ENCODE measurements around the gene SHANK2.

The SHANK2 gene

DNA sequence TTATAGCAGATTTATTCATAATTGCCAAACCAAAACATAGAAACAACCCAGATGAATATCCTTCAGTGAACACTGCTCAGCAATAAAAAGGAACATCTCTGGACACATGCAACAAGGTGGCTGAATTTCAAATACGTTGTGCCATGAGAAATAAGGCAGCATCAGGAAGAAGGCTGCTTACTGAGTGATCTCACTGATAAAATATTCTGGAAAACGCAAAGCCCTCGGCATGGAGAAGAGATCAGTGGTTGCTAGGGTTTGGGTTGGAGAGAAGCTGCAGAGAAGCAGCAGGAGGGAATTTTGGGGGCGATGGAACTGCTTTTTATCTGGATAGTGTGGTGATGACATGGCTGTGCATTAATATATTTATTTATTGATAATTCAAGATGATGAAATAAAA lies 11.0 kb upstream of the SHANK2 start:
- TF ChIP-seq FOXM1 (IDR thresholded peaks at IDR 0.05; ENCODE audit: borderline replicate concordance, low read depth) (no peak), ZBTB7A (IDR thresholded peaks at IDR 0.05; ENCODE audit: low read depth) (no peak), EP300 (IDR thresholded peaks at IDR 0.05; ENCODE audit: borderline replicate concordance) (no peak), TEAD4 (IDR thresholded peaks at IDR 0.05) (no peak), YY1 (IDR thresholded peaks at IDR 0.05; ENCODE audit: low read depth) (no peak), EGR1 (IDR thresholded peaks at IDR 0.05) (no peak), NFIC (IDR thresholded peaks at IDR 0.05) (no peak), CREB1 (IDR thresholded peaks at IDR 0.05; ENCODE audit: low read depth) (no peak), RAD21 (IDR thresholded peaks at IDR 0.05; ENCODE audit: low read depth) (no peak), CEBPB (IDR thresholded peaks at IDR 0.05) (no peak), TCF12 (IDR thresholded peaks at IDR 0.05; ENCODE audit: low read depth) (no peak), TAF1 (IDR thresholded peaks at IDR 0.05; ENCODE audit: low read depth) (no peak)
- TF ChIP-seq, protein P1, sequence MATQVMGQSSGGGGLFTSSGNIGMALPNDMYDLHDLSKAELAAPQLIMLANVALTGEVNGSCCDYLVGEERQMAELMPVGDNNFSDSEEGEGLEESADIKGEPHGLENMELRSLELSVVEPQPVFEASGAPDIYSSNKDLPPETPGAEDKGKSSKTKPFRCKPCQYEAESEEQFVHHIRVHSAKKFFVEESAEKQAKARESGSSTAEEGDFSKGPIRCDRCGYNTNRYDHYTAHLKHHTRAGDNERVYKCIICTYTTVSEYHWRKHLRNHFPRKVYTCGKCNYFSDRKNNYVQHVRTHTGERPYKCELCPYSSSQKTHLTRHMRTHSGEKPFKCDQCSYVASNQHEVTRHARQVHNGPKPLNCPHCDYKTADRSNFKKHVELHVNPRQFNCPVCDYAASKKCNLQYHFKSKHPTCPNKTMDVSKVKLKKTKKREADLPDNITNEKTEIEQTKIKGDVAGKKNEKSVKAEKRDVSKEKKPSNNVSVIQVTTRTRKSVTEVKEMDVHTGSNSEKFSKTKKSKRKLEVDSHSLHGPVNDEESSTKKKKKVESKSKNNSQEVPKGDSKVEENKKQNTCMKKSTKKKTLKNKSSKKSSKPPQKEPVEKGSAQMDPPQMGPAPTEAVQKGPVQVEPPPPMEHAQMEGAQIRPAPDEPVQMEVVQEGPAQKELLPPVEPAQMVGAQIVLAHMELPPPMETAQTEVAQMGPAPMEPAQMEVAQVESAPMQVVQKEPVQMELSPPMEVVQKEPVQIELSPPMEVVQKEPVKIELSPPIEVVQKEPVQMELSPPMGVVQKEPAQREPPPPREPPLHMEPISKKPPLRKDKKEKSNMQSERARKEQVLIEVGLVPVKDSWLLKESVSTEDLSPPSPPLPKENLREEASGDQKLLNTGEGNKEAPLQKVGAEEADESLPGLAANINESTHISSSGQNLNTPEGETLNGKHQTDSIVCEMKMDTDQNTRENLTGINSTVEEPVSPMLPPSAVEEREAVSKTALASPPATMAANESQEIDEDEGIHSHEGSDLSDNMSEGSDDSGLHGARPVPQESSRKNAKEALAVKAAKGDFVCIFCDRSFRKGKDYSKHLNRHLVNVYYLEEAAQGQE (IDR thresholded peaks at IDR 0.05; ENCODE audit: low read depth): no peak
- TF ChIP-seq, protein P2, sequence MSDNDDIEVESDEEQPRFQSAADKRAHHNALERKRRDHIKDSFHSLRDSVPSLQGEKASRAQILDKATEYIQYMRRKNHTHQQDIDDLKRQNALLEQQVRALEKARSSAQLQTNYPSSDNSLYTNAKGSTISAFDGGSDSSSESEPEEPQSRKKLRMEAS (IDR thresholded peaks at IDR 0.05): no peak
- TF ChIP-seq, protein P3, sequence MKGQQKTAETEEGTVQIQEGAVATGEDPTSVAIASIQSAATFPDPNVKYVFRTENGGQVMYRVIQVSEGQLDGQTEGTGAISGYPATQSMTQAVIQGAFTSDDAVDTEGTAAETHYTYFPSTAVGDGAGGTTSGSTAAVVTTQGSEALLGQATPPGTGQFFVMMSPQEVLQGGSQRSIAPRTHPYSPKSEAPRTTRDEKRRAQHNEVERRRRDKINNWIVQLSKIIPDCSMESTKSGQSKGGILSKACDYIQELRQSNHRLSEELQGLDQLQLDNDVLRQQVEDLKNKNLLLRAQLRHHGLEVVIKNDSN (IDR thresholded peaks at IDR 0.05): no peak

DNA sequence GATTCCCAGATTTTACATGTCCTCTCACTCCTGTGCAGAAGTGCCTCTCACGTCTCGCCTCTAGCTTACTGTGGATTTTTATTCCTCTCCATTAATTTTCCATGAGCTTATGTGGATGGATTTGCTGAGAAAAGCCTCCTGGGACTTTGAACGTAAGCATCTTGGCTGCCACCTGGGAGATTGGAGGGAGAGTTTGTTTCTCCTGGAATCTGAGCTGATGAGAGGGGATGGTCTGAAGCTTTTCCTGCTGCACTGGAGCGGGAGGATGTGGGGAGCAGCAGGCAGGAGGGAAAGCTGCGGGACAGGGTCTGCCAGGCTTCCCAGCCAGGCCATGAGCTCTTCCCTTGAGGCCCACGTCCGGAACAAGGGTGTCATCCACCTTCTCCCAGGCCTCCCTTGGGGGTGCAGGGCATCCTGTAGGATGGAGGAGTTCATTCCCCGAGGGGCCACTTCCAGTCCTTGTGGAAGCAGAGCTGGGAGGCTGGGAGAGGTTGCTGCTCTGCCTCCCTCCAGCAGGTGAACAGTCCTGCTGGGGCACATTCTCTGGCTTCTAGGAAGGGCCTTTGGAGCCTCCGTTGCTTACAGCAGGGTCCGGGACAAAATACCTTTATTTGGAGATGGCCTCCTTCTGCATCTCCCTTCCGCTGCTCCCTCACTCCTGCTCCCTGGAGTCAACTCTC lies 3.6 kb upstream of the SHANK2 start:
- no peak for TF ChIP-seq CEBPB (IDR thresholded peaks at IDR 0.05)

DNA sequence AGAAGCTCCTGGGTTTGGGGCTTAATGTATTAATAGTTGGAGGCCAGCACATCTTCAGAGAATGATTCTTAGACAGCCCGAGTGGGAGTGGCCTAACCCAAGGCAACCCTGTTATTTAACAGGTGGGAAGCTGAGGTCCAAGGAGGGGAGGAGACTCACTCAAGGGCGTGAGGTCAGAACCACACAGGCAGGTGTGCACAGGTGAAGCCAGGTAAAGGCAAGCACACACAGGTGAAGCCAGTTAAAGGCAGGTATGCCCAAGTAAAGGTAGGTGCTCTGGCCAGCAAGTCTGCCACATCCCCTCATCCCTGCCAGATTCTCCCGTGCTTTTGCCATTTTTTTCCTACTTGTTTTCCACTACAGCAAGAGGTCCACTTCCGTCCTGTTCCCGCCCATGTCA lies 2.9 kb upstream of the SHANK2 start:
- TF ChIP-seq CREB1 (IDR thresholded peaks at IDR 0.05; ENCODE audit: low read depth) (no peak), FOXM1 (IDR thresholded peaks at IDR 0.05; ENCODE audit: borderline replicate concordance, low read depth) (no peak), ZBTB7A (IDR thresholded peaks at IDR 0.05; ENCODE audit: low read depth) (no peak), TAF1 (IDR thresholded peaks at IDR 0.05; ENCODE audit: low read depth) (no peak), CEBPB (IDR thresholded peaks at IDR 0.05) (no peak)
- TF ChIP-seq, protein P2 (IDR thresholded peaks at IDR 0.05): no peak
- TF ChIP-seq, protein P1 (IDR thresholded peaks at IDR 0.05; ENCODE audit: low read depth): no peak

DNA sequence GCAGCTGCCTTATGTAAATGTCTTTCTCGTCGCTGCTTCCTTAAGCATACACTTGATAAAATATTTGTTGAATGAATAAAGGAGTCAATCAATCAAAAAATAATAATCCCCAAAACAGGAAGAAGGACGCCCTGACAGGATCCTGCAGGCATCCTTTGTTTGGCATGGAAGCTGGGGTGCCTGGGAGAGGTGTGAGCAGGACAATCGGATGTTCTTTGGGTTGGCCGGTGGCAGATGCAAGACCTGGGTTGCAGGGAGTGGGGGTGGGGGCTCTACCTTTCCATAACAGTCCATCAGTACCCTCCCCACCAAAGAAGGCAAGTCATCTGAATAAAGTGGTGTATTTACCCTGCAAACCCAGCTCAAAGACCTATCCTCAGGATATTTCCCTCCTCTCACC lies 1.4 kb upstream of the SHANK2 start:
- no peak for TF ChIP-seq CEBPB (IDR thresholded peaks at IDR 0.05)
- TF ChIP-seq RAD21 (IDR thresholded peaks at IDR 0.05; ENCODE audit: low read depth): no peak
- TF ChIP-seq TEAD4 (IDR thresholded peaks at IDR 0.05): no peak
- no peak for TF ChIP-seq ZBTB7A (IDR thresholded peaks at IDR 0.05; ENCODE audit: low read depth)
- no peak for TF ChIP-seq TAF1 (IDR thresholded peaks at IDR 0.05; ENCODE audit: low read depth)
- no peak for TF ChIP-seq EP300 (IDR thresholded peaks at IDR 0.05; ENCODE audit: borderline replicate concordance)
- no peak for TF ChIP-seq YY1 (IDR thresholded peaks at IDR 0.05; ENCODE audit: low read depth)
- TF ChIP-seq, protein P1 (IDR thresholded peaks at IDR 0.05; ENCODE audit: low read depth): no peak
- no peak for TF ChIP-seq EGR1 (IDR thresholded peaks at IDR 0.05)
- TF ChIP-seq NFIC (IDR thresholded peaks at IDR 0.05): no peak
- TF ChIP-seq FOXM1 (IDR thresholded peaks at IDR 0.05; ENCODE audit: borderline replicate concordance, low read depth): no peak
- TF ChIP-seq CREB1 (IDR thresholded peaks at IDR 0.05; ENCODE audit: low read depth): no peak
- TF ChIP-seq, protein P2 (IDR thresholded peaks at IDR 0.05): no peak
